H1 (cell line): Measurements from ENCODE around the gene PEX1. TPM values are rescaled to one million over a fixed set of nuclear protein-coding genes. Genes with fewer than 3 reads are reported as not detected.

Experiments
- BCL11A ChIP-seq, 2 experiments: IDR thresholded peaks; one replicate each; pipeline ENCODE4 v1.6.1; 2011; ENCODE audit warnings: low read depth in 2 of 2, low read length in 2 of 2, mild to moderate bottlenecking in 2 of 2
- CTBP2 ChIP-seq: IDR thresholded peaks from 2 replicates; pipeline ENCODE4 v1.7.0; 2011; ENCODE audit warnings: borderline replicate concordance, mild to moderate bottlenecking, moderate library complexity, mixed read lengths, low read length; ENCODE audit not compliant: insufficient read depth, insufficient read length
- GTF2F1 ChIP-seq: IDR thresholded peaks from 2 replicates; pipeline ENCODE4 v1.6.1; 2012; ENCODE audit warnings: low read depth, low read length, improper control_type of control experiment, borderline replicate concordance
- RAD21 ChIP-seq, 2 experiments: IDR thresholded peaks in 1 of 2; conservative IDR thresholded peaks in 1 of 2; 2 replicates each; pipeline ENCODE4 v1.6.1; 2011; ENCODE audit warnings: low read depth in 2 of 2, low read length in 2 of 2, improper control_type of control experiment in 1 of 2, inconsistent platforms in 1 of 2, mild to moderate bottlenecking in 1 of 2, moderate library complexity in 1 of 2
- SRF ChIP-seq: IDR thresholded peaks from 2 replicates; pipeline ENCODE4 v1.6.1; 2011; ENCODE audit warnings: mild to moderate bottlenecking, low read depth, low read length, moderate library complexity
- polyA plus RNA-seq, 7 experiments: library from polyadenylated mRNA; depleted of rRNA in 3 of 7; stranded (reverse) in 5 of 7; unstranded in 2 of 7; fragments of >200 nt in 5 of 7; fragments of 200-250 nt in 2 of 7; gene quantifications; 1 replicate in 5 of 7; 2 replicates in 1 of 7; 4 replicates in 1 of 7; pipeline versions ENCODE4 v1.2.1 to v1.2.3, GENCODE V29; 2011 to 2013; ENCODE audit warnings: missing spikeins in 2 of 7, mixed read lengths in 2 of 7
- total RNA-seq: library from RNA; stranded (reverse); fragmentation: NEBNext Ultra II Directional; extraction: Animal tissue kit (Norgen Biotek cat#: 25700); gene quantifications from 2 replicates; pipeline ENCODE4 v1.2.1, GENCODE V29; 2021

Gene PEX1
- total and polyA plus RNA-seq, 2 of the 8 experiments (the other 6 are each of a cell fraction or from before 2014, with no cell fraction given), result 16.4 to 23.9 TPM

GRCh38 chr7:92563345-92563744, 35.0 kb upstream of the PEX1 start (continued):
- TF ChIP-seq BCL11A (IDR thresholded peaks at IDR 0.05; ENCODE audit: low read depth in 2 of 2, low read length in 2 of 2) (no peak), RAD21 (IDR thresholded peaks at IDR 0.05 in 1 of 2, conservative IDR thresholded peaks at IDR 0.05 in 1 of 2; ENCODE audit: low read depth in 2 of 2, low read length in 2 of 2) (no peak), GTF2F1 (no peak), SRF (no peak), CTBP2 (no peak)
